Trophoblast cell (in vitro differentiated cells and primary cell): Measurements from ENCODE around the gene ME1.

Source experiments
- DNase-seq, 2 donors: peaks; one replicate each; pipeline ENCODE4 v3.0.0-alpha.2; 2016
- H2AFZ ChIP-seq: 2 replicates; pipeline ENCODE4 v1.6.1; 2013; ENCODE audit warnings: low read length, moderate library complexity, mild to moderate bottlenecking; ENCODE audit not compliant: insufficient read depth, poor library complexity
- H2AK5ac ChIP-seq: 2 replicates; pipeline ENCODE4 v1.6.1; 2013; ENCODE audit warnings: mild to moderate bottlenecking, low read length
- H2BK120ac ChIP-seq: 2 replicates; pipeline ENCODE4 v1.6.1; 2013; ENCODE audit warnings: low read length, mild to moderate bottlenecking, moderate library complexity; ENCODE audit not compliant: insufficient read depth, poor library complexity
- H2BK12ac ChIP-seq: 2 replicates; pipeline ENCODE4 v1.6.1; 2013; ENCODE audit warnings: mild to moderate bottlenecking, low read length, moderate library complexity
- H2BK5ac ChIP-seq: 2 replicates; pipeline ENCODE4 v1.6.1; 2013; ENCODE audit warnings: low read length, low read depth, moderate library complexity, mild to moderate bottlenecking; ENCODE audit not compliant: poor library complexity
- H3K14ac ChIP-seq: 2 replicates; pipeline ENCODE4 v1.6.1; 2013; ENCODE audit warnings: mild to moderate bottlenecking, low read length
- H3K18ac ChIP-seq: 2 replicates; pipeline ENCODE4 v1.6.1; 2013; ENCODE audit warnings: mild to moderate bottlenecking, low read length
- H3K23ac ChIP-seq: 2 replicates; pipeline ENCODE4 v1.6.1; 2013; ENCODE audit warnings: low read length
- H3K27ac ChIP-seq: 2 replicates; pipeline ENCODE4 v1.5.1; 2013; ENCODE audit warnings: low read depth, mild to moderate bottlenecking, inconsistent platforms, low read length, moderate library complexity
- H3K27me3 ChIP-seq: 2 replicates; pipeline ENCODE4 v1.6.1; 2013; ENCODE audit warnings: inconsistent platforms, mild to moderate bottlenecking, low read length, moderate library complexity; ENCODE audit not compliant: insufficient read depth
- H3K36me3 ChIP-seq, 2 experiments: 1 replicate in 1 of 2; 2 replicates in 1 of 2; pipeline ENCODE4 v1.6.1; 2013; ENCODE audit warnings: low read length in 2 of 2, mild to moderate bottlenecking in 2 of 2, moderate library complexity in 1 of 2; ENCODE audit not compliant: insufficient read depth in 2 of 2, control insufficient read depth in 1 of 2
- H3K4ac ChIP-seq: 2 replicates; pipeline ENCODE4 v1.6.1; 2013; ENCODE audit warnings: low read depth, mild to moderate bottlenecking, low read length, moderate library complexity
- H3K4me1 ChIP-seq, 2 experiments: 1 replicate in 1 of 2; 2 replicates in 1 of 2; pipeline ENCODE4 v1.6.1; 2013; ENCODE audit warnings: low read length in 2 of 2, mild to moderate bottlenecking in 2 of 2, moderate library complexity in 1 of 2; ENCODE audit not compliant: insufficient read depth in 2 of 2, control insufficient read depth in 1 of 2
- H3K4me2 ChIP-seq: 2 replicates; pipeline ENCODE4 v1.6.1; 2013; ENCODE audit warnings: inconsistent platforms, mild to moderate bottlenecking, low read length, moderate library complexity
- H3K4me3 ChIP-seq: 2 replicates; pipeline ENCODE4 v1.5.1; 2013; ENCODE audit warnings: mild to moderate bottlenecking, low read depth, low read length, inconsistent platforms
- H3K79me1 ChIP-seq: one replicate; pipeline ENCODE4 v1.6.1; 2013; ENCODE audit warnings: low read length
- H3K79me2 ChIP-seq: 2 replicates; pipeline ENCODE4 v1.6.1; 2013; ENCODE audit warnings: low read length, mild to moderate bottlenecking; ENCODE audit not compliant: control insufficient read depth, insufficient read depth, poor library complexity
- H3K9ac ChIP-seq: 2 replicates; pipeline ENCODE4 v1.6.1; 2013; ENCODE audit warnings: mild to moderate bottlenecking, low read length
- H3K9me3 ChIP-seq: 2 replicates; pipeline ENCODE4 v1.6.1; 2013; ENCODE audit warnings: low read depth, mild to moderate bottlenecking, control low read depth, inconsistent platforms, low read length; ENCODE audit not compliant: insufficient read depth
- H4K12ac ChIP-seq: 2 replicates; pipeline ENCODE4 v1.6.1; 2013; ENCODE audit warnings: low read depth, mild to moderate bottlenecking, low read length, moderate library complexity
- H4K8ac ChIP-seq: 2 replicates; pipeline ENCODE4 v1.6.1; 2013; ENCODE audit warnings: low read depth, mild to moderate bottlenecking, low read length, moderate library complexity
- H4K91ac ChIP-seq: one replicate; pipeline ENCODE4 v1.6.1; 2013; ENCODE audit warnings: low read depth, mild to moderate bottlenecking, low read length, moderate library complexity
- WGBS: extraction: QIAGEN DNeasy Blood & Tissue Kit; methylation state at CpG from one replicate; pipeline ENCODE4 v1.1.7; 2013; ENCODE audit warnings: missing lambda C conversion rate; ENCODE audit not compliant: insufficient read length, insufficient coverage; ENCODE audit errors: extremely low coverage; 5-methylcytosine and 5-hydroxymethylcytosine counted together

The ME1 gene

DNA sequence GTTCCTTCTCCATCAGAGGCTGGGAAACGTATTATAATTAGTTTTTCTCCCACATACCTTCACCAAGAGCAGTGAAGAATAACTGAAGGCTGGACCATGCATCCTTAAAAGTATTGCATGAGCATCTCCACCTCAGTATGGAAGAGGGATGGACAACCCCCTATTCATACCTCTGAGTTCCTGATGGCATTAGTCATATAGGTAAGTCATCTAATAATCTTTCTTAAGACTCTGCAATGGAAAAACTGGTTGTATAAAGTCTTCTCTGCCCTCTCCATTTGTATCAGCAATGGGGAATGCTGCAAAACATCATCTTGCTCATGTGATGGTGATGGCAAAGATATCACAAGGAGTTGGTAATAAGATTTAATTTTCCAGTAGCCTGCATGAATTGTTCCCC, 262.3 kb downstream of the ME1 start:
- Histone ChIP-seq H2BK5ac (no peak overlapping the region), H2BK12ac (no peak overlapping the region), H3K27me3 (no peaks in the 10 kb centered on the region), H3K23ac (no peak overlapping the region), H3K14ac (no peak overlapping the region), H3K27ac (no peak overlapping the region), H3K4ac (no peak overlapping the region), H4K91ac (no peak overlapping the region), H2AFZ (no peak overlapping the region), H3K79me2 (no peaks in the 10 kb centered on the region), H4K8ac (no peak overlapping the region), H3K79me1 (no peaks in the 10 kb centered on the region), H3K36me3 (peaks cover 21 to 47% of the 10 kb centered on the region in 2 experiments), H3K18ac (no peak overlapping the region), H3K9ac (no peak overlapping the region), H3K4me1 (no peaks in the 10 kb centered on the region), H2BK120ac (no peak overlapping the region), H2AK5ac (no peak overlapping the region), H4K12ac (no peak overlapping the region), H3K9me3 (no peaks in the 10 kb centered on the region), H3K4me2 (no peak overlapping the region), H3K4me3 (no peak overlapping the region)
- WGBS = no CpG with 5 or more reads among the region's 1 CpG
- peak; percentile 13 for DNase-seq

DNA sequence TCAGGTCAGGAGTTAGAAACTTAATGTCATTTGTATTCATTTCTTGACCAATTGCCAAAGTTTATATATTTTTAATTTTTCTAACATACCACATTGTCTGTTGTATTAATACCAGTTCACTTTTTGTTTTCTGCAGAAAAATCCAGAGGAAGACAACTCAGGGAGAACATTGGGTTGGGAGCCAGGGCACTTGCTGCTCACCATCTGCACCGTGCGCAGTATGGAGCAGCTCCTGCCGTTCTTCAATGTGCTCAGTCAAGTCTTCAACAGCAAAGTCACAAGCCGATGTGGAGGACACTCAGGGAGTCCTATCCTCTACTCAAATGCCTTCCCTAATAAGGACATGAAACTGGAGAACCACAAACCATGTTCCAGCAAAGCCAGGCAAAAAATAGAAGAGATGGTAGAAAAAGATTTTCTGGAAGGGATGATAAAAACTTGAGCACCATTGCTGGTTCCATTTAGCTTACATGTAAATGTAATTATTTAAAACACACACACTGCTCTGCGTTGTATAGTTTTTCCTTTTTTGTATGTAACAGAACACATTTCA, 263.0 kb downstream of the ME1 start:
- WGBS = no CpG with 5 or more reads among the region's 5 CpGs
- H3K4me2 ChIP-seq = no peak overlapping the region
- no peaks in the 10 kb centered on the region for H3K9me3 ChIP-seq
- H3K36me3 ChIP-seq = peaks cover 20 to 44% of the 10 kb centered on the region in 2 experiments
- H3K9ac ChIP-seq = no peak overlapping the region
- DNase-seq = no peak
- H4K91ac ChIP-seq = no peak overlapping the region
- peak overlapping the region; percentile 60 for H4K8ac ChIP-seq
- H3K14ac ChIP-seq = no peak overlapping the region
- no peak overlapping the region for H2AK5ac ChIP-seq
- H3K23ac ChIP-seq = no peak overlapping the region
- no peaks in the 10 kb centered on the region for H3K27me3 ChIP-seq
- H2AFZ ChIP-seq = no peak overlapping the region
- H3K27ac ChIP-seq = no peak overlapping the region
- no peak overlapping the region for H2BK5ac ChIP-seq
- H3K79me2 ChIP-seq = no peaks in the 10 kb centered on the region
- H3K4me1 ChIP-seq = no peaks in the 10 kb centered on the region
- H2BK12ac ChIP-seq = no peak overlapping the region
- no peak overlapping the region for H3K18ac ChIP-seq
- H4K12ac ChIP-seq = peak overlapping the region; percentile 43
- no peak overlapping the region for H3K4ac ChIP-seq
- no peaks in the 10 kb centered on the region for H3K79me1 ChIP-seq
- H3K4me3 ChIP-seq = no peak overlapping the region
- H2BK120ac ChIP-seq = no peak overlapping the region
